Liver (tissue), 9 donors: ENCODE results near the gene NRG3. TPM values are rescaled to one million over a fixed set of nuclear protein-coding genes. Genes with fewer than 3 reads are reported as not detected.

Experiments used
- DNase-seq: peaks from one replicate; pipeline ENCODE4 v3.0.0-alpha.2; 2017; ENCODE audit warnings: low spot score
- H3K27ac ChIP-seq, 2 donors: one replicate each; pipeline ENCODE4 v1.7.0; 2013; ENCODE audit warnings: inconsistent platforms in 2 of 2, low read length in 2 of 2, control low read depth in 1 of 2, low read depth in 1 of 2, mild to moderate bottlenecking in 1 of 2
- H3K27me3 ChIP-seq, 4 donors: one replicate each; pipeline versions ENCODE4 v1.6.1 to v1.7.0; 2013; ENCODE audit warnings: low read length in 3 of 4, inconsistent platforms in 1 of 4, mild to moderate bottlenecking in 1 of 4, moderate library complexity in 1 of 4; ENCODE audit not compliant: control insufficient read depth in 4 of 4, insufficient read depth in 4 of 4
- H3K36me3 ChIP-seq, 4 donors: one replicate each; pipeline versions ENCODE4 v1.6.1 to v1.7.0; 2013; ENCODE audit warnings: low read length in 3 of 4, mild to moderate bottlenecking in 3 of 4, low read depth in 1 of 4, moderate library complexity in 1 of 4; ENCODE audit not compliant: control insufficient read depth in 4 of 4, insufficient read depth in 3 of 4
- H3K4me1 ChIP-seq, 4 donors: one replicate each; pipeline versions ENCODE4 v1.6.1 to v1.7.0; 2013; ENCODE audit warnings: low read length in 3 of 4, mild to moderate bottlenecking in 3 of 4, moderate library complexity in 1 of 4; ENCODE audit not compliant: control insufficient read depth in 4 of 4, insufficient read depth in 4 of 4
- H3K4me3 ChIP-seq, 3 donors: one replicate each; pipeline versions ENCODE4 v1.6.1 to v1.7.0; 2013; ENCODE audit warnings: low read length in 3 of 3, control low read depth in 1 of 3, low read depth in 1 of 3, mild to moderate bottlenecking in 1 of 3
- H3K9ac ChIP-seq, 2 donors: one replicate each; pipeline ENCODE4 v1.7.0; 2013; ENCODE audit warnings: low read length in 2 of 2, mild to moderate bottlenecking in 2 of 2, moderate library complexity in 2 of 2, control low read depth in 1 of 2, low read depth in 1 of 2
- H3K9me3 ChIP-seq, 4 donors: one replicate each; pipeline versions ENCODE4 v1.6.1 to v1.7.0; 2013; ENCODE audit warnings: low read length in 3 of 4; ENCODE audit not compliant: control insufficient read depth in 4 of 4
- EGR1 ChIP-seq, 2 donors: IDR thresholded peaks; 2 replicates each; pipeline ENCODE4 v1.6.1; 2016 to 2018; ENCODE audit warnings: antibody characterized with exemption in 2 of 2, low read depth in 2 of 2
- FOXA1 ChIP-seq: IDR thresholded peaks from 2 replicates; pipeline ENCODE4 v1.6.1; 2016; ENCODE audit warnings: antibody characterized with exemption
- FOXA2 ChIP-seq: IDR thresholded peaks from 2 replicates; pipeline ENCODE4 v1.6.1; 2016; ENCODE audit warnings: antibody characterized with exemption
- GABPA ChIP-seq, 2 donors: IDR thresholded peaks in 1 of 2; conservative IDR thresholded peaks in 1 of 2; 2 replicates each; pipeline ENCODE4 v1.6.1; 2016; ENCODE audit warnings: antibody characterized with exemption in 2 of 2, mild to moderate bottlenecking in 1 of 2, moderate library complexity in 1 of 2
- HNF4A ChIP-seq, 2 donors: conservative IDR thresholded peaks; 2 replicates each; pipeline ENCODE4 v1.6.1; 2016; ENCODE audit warnings: antibody characterized with exemption in 2 of 2, mild to moderate bottlenecking in 2 of 2
- HNF4G ChIP-seq: IDR thresholded peaks from 2 replicates; pipeline ENCODE4 v1.6.1; 2016; ENCODE audit warnings: antibody characterized with exemption
- JUND ChIP-seq, 2 donors: IDR thresholded peaks; 2 replicates each; pipeline ENCODE4 v1.6.1; 2016; ENCODE audit warnings: antibody characterized with exemption in 2 of 2
- NR2F2 ChIP-seq: IDR thresholded peaks from 2 replicates; pipeline ENCODE4 v1.6.1; 2016; ENCODE audit warnings: antibody characterized with exemption
- RAD21 ChIP-seq, 2 donors: IDR thresholded peaks; 2 replicates each; pipeline ENCODE4 v1.6.1; 2016; ENCODE audit warnings: antibody characterized with exemption in 2 of 2, mild to moderate bottlenecking in 2 of 2
- RXRA ChIP-seq, 2 donors: IDR thresholded peaks; 2 replicates each; pipeline ENCODE4 v1.6.1; 2017 to 2018; ENCODE audit warnings: antibody characterized with exemption in 2 of 2, mild to moderate bottlenecking in 1 of 2
- SP1 ChIP-seq: IDR thresholded peaks from 2 replicates; pipeline ENCODE4 v1.6.1; 2018; ENCODE audit warnings: antibody characterized with exemption, mild to moderate bottlenecking
- TAF1 ChIP-seq: conservative IDR thresholded peaks from 2 replicates; pipeline ENCODE4 v1.6.1; 2016; ENCODE audit warnings: antibody characterized with exemption, mild to moderate bottlenecking
- YY1 ChIP-seq: IDR thresholded peaks from 2 replicates; pipeline ENCODE4 v1.6.1; 2016; ENCODE audit warnings: antibody characterized with exemption, mild to moderate bottlenecking
- ZBTB33 ChIP-seq: IDR thresholded peaks from 2 replicates; pipeline ENCODE4 v1.6.1; 2016; ENCODE audit warnings: antibody characterized with exemption
- WGBS: extraction: QIAGEN DNeasy Blood & Tissue Kit; methylation state at CpG from one replicate; pipeline ENCODE4 v1.1.7; 2013; 5-methylcytosine and 5-hydroxymethylcytosine counted together
- polyA plus RNA-seq, 2 donors: library from polyadenylated mRNA; stranded (reverse) in 1 of 2; unstranded in 1 of 2; fragments of 200-250 nt in 1 of 2; fragments of >200 nt in 1 of 2; fragmentation: Nextera tagmentation in 1 of 2; extraction: Ambion mirVana in 1 of 2; gene quantifications; one replicate each; pipeline versions ENCODE4 v1.2.1 to v1.2.3, GENCODE V29; 2013 to 2015
- total RNA-seq, 2 donors: library from RNA; depleted of rRNA; stranded (reverse); fragments of >200 nt; gene quantifications; one replicate each; pipeline ENCODE4 v1.2.3, GENCODE V29; 2014
- TF ChIP-seq, protein P1 (sequence below): IDR thresholded peaks from 2 replicates; pipeline ENCODE4 v1.6.1; 2016; ENCODE audit warnings: antibody characterized with exemption
- TF ChIP-seq, protein P2 (sequence below): fragments of 150-350 bp; IDR thresholded peaks from 2 replicates; pipeline ENCODE4 v1.5.1; 2017; ENCODE audit warnings: improper control_type of control experiment, low read depth, low read length; ENCODE audit not compliant: missing input control
- TF ChIP-seq, protein P3 (sequence below): IDR thresholded peaks from 2 replicates; pipeline ENCODE4 v1.6.1; 2016; ENCODE audit warnings: antibody characterized with exemption, mild to moderate bottlenecking
- TF ChIP-seq, protein P4 (sequence below): IDR thresholded peaks from 2 replicates; pipeline ENCODE4 v1.6.1; 2016; ENCODE audit warnings: antibody characterized with exemption
- donor health status: healthy.
- donor health status: healthy.
- donor health status: healthy.
- donor health status: healthy.
- donor health status: healthy.

Gene NRG3
- total and polyA plus RNA-seq, 4 donors, result 0.24 to 3.7 (median 0.38) TPM

DNA sequence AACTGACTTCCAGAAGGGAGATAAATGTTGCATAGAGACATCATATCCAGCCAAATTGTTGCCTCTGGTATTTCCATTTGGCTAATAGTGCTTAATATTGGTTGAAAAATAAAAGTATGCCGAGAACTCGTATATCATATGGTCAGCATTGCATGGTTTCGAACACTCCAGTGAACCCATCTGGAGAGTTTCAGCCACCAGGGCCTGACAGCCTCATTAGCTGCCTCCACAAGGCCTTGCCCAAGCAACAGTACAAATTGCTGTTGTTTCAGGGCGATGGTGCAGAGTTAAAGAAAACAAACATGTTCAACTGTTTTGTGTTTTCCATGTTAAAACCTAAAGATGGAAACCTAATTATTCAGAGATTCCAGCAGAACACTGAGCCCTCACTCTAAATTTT is 28.5 kb downstream of the NRG3 start:
- Histone ChIP-seq H3K4me3 (no peak overlapping the region), H3K4me1 (no peaks in the 10 kb centered on the region), H3K27ac (no peak overlapping the region), H3K36me3 (no peaks in the 10 kb centered on the region), H3K9ac (no peak overlapping the region), H3K27me3 (no peaks in the 10 kb centered on the region), H3K9me3 (no peaks in the 10 kb centered on the region)
- DNase-seq, result no peak
- TF ChIP-seq SP1 (no peak), GABPA (IDR thresholded peaks at IDR 0.05 in 1 of 2, conservative IDR thresholded peaks at IDR 0.05 in 1 of 2) (no peak), RXRA (IDR thresholded peaks at IDR 0.05) (no peak), FOXA2 (no peak), HNF4G (no peak), HNF4A (conservative IDR thresholded peaks at IDR 0.05) (no peak), RAD21 (IDR thresholded peaks at IDR 0.05) (no peak), ZBTB33 (no peak), TAF1 (no peak), FOXA1 (no peak), JUND (IDR thresholded peaks at IDR 0.05) (no peak), NR2F2 (no peak), YY1 (no peak), EGR1 (IDR thresholded peaks at IDR 0.05; ENCODE audit: low read depth in 2 of 2) (no peak)
- TF ChIP-seq, protein P1, sequence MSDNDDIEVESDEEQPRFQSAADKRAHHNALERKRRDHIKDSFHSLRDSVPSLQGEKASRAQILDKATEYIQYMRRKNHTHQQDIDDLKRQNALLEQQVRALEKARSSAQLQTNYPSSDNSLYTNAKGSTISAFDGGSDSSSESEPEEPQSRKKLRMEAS, result no peak
- TF ChIP-seq, protein P2, sequence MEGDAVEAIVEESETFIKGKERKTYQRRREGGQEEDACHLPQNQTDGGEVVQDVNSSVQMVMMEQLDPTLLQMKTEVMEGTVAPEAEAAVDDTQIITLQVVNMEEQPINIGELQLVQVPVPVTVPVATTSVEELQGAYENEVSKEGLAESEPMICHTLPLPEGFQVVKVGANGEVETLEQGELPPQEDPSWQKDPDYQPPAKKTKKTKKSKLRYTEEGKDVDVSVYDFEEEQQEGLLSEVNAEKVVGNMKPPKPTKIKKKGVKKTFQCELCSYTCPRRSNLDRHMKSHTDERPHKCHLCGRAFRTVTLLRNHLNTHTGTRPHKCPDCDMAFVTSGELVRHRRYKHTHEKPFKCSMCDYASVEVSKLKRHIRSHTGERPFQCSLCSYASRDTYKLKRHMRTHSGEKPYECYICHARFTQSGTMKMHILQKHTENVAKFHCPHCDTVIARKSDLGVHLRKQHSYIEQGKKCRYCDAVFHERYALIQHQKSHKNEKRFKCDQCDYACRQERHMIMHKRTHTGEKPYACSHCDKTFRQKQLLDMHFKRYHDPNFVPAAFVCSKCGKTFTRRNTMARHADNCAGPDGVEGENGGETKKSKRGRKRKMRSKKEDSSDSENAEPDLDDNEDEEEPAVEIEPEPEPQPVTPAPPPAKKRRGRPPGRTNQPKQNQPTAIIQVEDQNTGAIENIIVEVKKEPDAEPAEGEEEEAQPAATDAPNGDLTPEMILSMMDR, result no peak
- TF ChIP-seq, protein P3, sequence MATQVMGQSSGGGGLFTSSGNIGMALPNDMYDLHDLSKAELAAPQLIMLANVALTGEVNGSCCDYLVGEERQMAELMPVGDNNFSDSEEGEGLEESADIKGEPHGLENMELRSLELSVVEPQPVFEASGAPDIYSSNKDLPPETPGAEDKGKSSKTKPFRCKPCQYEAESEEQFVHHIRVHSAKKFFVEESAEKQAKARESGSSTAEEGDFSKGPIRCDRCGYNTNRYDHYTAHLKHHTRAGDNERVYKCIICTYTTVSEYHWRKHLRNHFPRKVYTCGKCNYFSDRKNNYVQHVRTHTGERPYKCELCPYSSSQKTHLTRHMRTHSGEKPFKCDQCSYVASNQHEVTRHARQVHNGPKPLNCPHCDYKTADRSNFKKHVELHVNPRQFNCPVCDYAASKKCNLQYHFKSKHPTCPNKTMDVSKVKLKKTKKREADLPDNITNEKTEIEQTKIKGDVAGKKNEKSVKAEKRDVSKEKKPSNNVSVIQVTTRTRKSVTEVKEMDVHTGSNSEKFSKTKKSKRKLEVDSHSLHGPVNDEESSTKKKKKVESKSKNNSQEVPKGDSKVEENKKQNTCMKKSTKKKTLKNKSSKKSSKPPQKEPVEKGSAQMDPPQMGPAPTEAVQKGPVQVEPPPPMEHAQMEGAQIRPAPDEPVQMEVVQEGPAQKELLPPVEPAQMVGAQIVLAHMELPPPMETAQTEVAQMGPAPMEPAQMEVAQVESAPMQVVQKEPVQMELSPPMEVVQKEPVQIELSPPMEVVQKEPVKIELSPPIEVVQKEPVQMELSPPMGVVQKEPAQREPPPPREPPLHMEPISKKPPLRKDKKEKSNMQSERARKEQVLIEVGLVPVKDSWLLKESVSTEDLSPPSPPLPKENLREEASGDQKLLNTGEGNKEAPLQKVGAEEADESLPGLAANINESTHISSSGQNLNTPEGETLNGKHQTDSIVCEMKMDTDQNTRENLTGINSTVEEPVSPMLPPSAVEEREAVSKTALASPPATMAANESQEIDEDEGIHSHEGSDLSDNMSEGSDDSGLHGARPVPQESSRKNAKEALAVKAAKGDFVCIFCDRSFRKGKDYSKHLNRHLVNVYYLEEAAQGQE, result no peak
- TF ChIP-seq, protein P4, sequence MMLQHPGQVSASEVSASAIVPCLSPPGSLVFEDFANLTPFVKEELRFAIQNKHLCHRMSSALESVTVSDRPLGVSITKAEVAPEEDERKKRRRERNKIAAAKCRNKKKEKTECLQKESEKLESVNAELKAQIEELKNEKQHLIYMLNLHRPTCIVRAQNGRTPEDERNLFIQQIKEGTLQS, result no peak
- WGBS, result 76% methylated on average over 4 of the region's 4 CpGs

- Histone ChIP-seq H3K9ac (no peak overlapping the region), H3K27ac (no peak overlapping the region), H3K4me3 (no peak overlapping the region), H3K9me3 (no peaks in the 10 kb centered on the region), H3K36me3 (no peaks in the 10 kb centered on the region), H3K4me1 (no peaks in the 10 kb centered on the region), H3K27me3 (no peaks in the 10 kb centered on the region)
- WGBS, result 84% methylated on average over 4 of the region's 4 CpGs
- DNase-seq, result no peak
- TF ChIP-seq JUND (IDR thresholded peaks at IDR 0.05), result no peak
- TF ChIP-seq ZBTB33, result no peak
- TF ChIP-seq HNF4G, result no peak
- no peak for TF ChIP-seq SP1
- no peak for TF ChIP-seq YY1
- TF ChIP-seq GABPA (IDR thresholded peaks at IDR 0.05 in 1 of 2, conservative IDR thresholded peaks at IDR 0.05 in 1 of 2), result no peak
Measured at GRCh38 chr10:81905161-81905560, 30.2 kb downstream of the NRG3 start.
